ENCODE results near the gene NDRG2.

DNA sequence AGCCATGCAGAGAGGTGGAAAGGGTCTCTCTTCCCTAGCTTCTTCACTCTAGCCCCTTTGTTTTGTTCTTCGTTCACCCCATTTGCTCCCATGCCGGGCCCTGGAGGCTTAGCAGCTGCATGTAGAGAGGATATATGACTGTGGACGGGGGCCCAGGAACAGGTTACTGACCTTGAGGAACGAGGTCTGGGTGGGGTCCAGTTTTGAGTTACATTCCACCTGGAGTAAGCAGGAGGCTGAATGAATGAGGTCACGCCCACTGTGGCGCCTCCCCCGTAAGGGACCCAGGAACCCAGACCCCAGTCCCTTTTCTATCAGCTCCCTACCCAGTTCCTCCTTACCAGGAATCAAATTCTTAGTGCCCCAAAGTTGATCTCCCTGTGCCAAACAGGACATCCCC is 6.6 kb downstream of the NDRG2 start:
- TF ChIP-seq, protein P1, sequence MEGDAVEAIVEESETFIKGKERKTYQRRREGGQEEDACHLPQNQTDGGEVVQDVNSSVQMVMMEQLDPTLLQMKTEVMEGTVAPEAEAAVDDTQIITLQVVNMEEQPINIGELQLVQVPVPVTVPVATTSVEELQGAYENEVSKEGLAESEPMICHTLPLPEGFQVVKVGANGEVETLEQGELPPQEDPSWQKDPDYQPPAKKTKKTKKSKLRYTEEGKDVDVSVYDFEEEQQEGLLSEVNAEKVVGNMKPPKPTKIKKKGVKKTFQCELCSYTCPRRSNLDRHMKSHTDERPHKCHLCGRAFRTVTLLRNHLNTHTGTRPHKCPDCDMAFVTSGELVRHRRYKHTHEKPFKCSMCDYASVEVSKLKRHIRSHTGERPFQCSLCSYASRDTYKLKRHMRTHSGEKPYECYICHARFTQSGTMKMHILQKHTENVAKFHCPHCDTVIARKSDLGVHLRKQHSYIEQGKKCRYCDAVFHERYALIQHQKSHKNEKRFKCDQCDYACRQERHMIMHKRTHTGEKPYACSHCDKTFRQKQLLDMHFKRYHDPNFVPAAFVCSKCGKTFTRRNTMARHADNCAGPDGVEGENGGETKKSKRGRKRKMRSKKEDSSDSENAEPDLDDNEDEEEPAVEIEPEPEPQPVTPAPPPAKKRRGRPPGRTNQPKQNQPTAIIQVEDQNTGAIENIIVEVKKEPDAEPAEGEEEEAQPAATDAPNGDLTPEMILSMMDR (conservative IDR thresholded peaks at IDR 0.05; ENCODE audit: low read depth, low read length) = no peak
- no peak for TF ChIP-seq EZH2 (IDR thresholded peaks at IDR 0.05; ENCODE audit: borderline replicate concordance, low read depth, low read length, poor library complexity, severe bottlenecking)
